ENCODE data around the gene POLR1A.

The POLR1A gene

GRCh38 chr2:85981579-85982247, 124.0 kb downstream of the POLR1A start:
- DNase-seq (ENCODE audit: low read depth in 4 of 4, low spot score in 1 of 4) = no peak

GRCh38 chr2:85978883-85979780, 126.6 kb downstream of the POLR1A start:
- no peak for DNase-seq (ENCODE audit: low read depth in 4 of 4, low spot score in 1 of 4)

GRCh38 chr2:85976106-85976920, 129.4 kb downstream of the POLR1A start:
- DNase-seq (ENCODE audit: low read depth in 4 of 4, low spot score in 1 of 4) = no peak

GRCh38 chr2:85975581-85975980, 130.1 kb downstream of the POLR1A start:
- DNase-seq (ENCODE audit: low read depth in 4 of 4, low spot score in 1 of 4) = no peak

GRCh38 chr2:85974390-85974789, 131.3 kb downstream of the POLR1A start:
- DNase-seq (ENCODE audit: low read depth in 4 of 4, low spot score in 1 of 4) = no peak

GRCh38 chr2:85972355-85972754, 133.3 kb downstream of the POLR1A start:
- no peak for DNase-seq (ENCODE audit: low read depth in 4 of 4, low spot score in 1 of 4)

GRCh38 chr2:85971366-85971765, 134.3 kb downstream of the POLR1A start:
- DNase-seq (ENCODE audit: low read depth in 4 of 4, low spot score in 1 of 4) = no peak
